DMS153 treated with DMSO at 0.1 percent for 48 hours (cell line): ENCODE results near the gene TMEM132E.
"Not testable (repeated sequence)": the region's sequence is repeated elsewhere in the genome, so short reads cannot be mapped to it uniquely, and the experiment has no call there.

Experiments
- DNase-seq: peaks from one replicate; lab custom pipeline; 2025; ENCODE audit not compliant: unreplicated experiment; lab: John Stamatoyannopoulos, UW

Gene TMEM132E

GRCh38 chr17:34579017-34579946 is at the start of gene TMEM132E:
Gene TMEM132E (plus strand): TSS chr17:34579582. CDS start chr17:34581077, 1,495 bp downstream.
- no peak for DNase-seq

GRCh38 chr17:34530918-34531317 is 48.5 kb upstream of the TMEM132E start:
- no peak for DNase-seq

- DNase-seq, result no peak
These were observed 46.9 kb upstream of the TMEM132E start for GRCh38 chr17:34532281-34533065.

- no peak for DNase-seq
These were observed 45.4 kb upstream of the TMEM132E start for GRCh38 chr17:34533806-34534527.

GRCh38 chr17:34537445-34537844 is 41.9 kb upstream of the TMEM132E start:
- no peak for DNase-seq

GRCh38 chr17:34538582-34538981 is 40.8 kb upstream of the TMEM132E start:
- DNase-seq, result not testable (repeated sequence)

GRCh38 chr17:34539881-34540280 is 39.5 kb upstream of the TMEM132E start:
- DNase-seq, result no peak

- DNase-seq, result peak; percentile 11
These were observed 36.6 kb upstream of the TMEM132E start for GRCh38 chr17:34542700-34543336.

- DNase-seq, result no peak
These were observed 31.8 kb upstream of the TMEM132E start for GRCh38 chr17:34547453-34548063.

- DNase-seq, result no peak
These were observed 29.4 kb upstream of the TMEM132E start for GRCh38 chr17:34549966-34550365.

GRCh38 chr17:34553907-34554306 is 25.5 kb upstream of the TMEM132E start:
- no peak for DNase-seq

- no peak for DNase-seq
These were observed 23.0 kb upstream of the TMEM132E start for GRCh38 chr17:34556384-34556783.

- DNase-seq, result no peak
These were observed 22.5 kb upstream of the TMEM132E start for GRCh38 chr17:34556931-34557330.

GRCh38 chr17:34561328-34561727 is 18.1 kb upstream of the TMEM132E start:
- DNase-seq, result no peak

- no peak for DNase-seq
These were observed 17.0 kb upstream of the TMEM132E start for GRCh38 chr17:34562387-34562786.

- DNase-seq, result no peak
These were observed 13.7 kb upstream of the TMEM132E start for GRCh38 chr17:34565713-34566112.

- no peak for DNase-seq
These were observed 13.2 kb upstream of the TMEM132E start for GRCh38 chr17:34566201-34566600.

- DNase-seq, result no peak
These were observed 12.5 kb upstream of the TMEM132E start for GRCh38 chr17:34566873-34567272.

GRCh38 chr17:34567691-34568465 is 11.5 kb upstream of the TMEM132E start:
- DNase-seq, result no peak

GRCh38 chr17:34568953-34569352 is 10.4 kb upstream of the TMEM132E start:
- DNase-seq, result no peak
